Cardiac muscle cell (in vitro differentiated cells and primary cell): ENCODE results near the gene TSC22D4. TPM values are rescaled to one million over a fixed set of nuclear protein-coding genes. Genes with fewer than 3 reads are reported as not detected.

Experiments
- DNase-seq, 2 donors: peaks; one replicate each; pipeline versions ENCODE4 v3.0.0 to v3.0.0-alpha.2; 2010 to 2017; ENCODE audit warnings: low read depth in 1 of 2, low spot score in 1 of 2
- H3K27ac ChIP-seq: fragments of 200-600 bp; sonication (generic); 2 replicates; pipeline ENCODE4 v1.5.1; 2016
- H3K27me3 ChIP-seq: fragments of 200-600 bp; sonication (generic); 2 replicates; pipeline ENCODE4 v1.6.0; 2016; ENCODE audit warnings: control low read depth
- H3K36me3 ChIP-seq: fragments of 200-600 bp; sonication (generic); 2 replicates; pipeline ENCODE4 v1.5.1; 2016; ENCODE audit warnings: control low read depth
- H3K4me1 ChIP-seq: fragments of 200-600 bp; sonication (generic); 2 replicates; pipeline ENCODE4 v1.8.1; 2017; ENCODE audit warnings: low read depth, mild to moderate bottlenecking, mixed run types
- H3K4me3 ChIP-seq: fragments of 200-600 bp; sonication (generic); 2 replicates; pipeline ENCODE4 v1.5.1; 2016; ENCODE audit warnings: mild to moderate bottlenecking
- H3K9me3 ChIP-seq: fragments of 200-600 bp; sonication (generic); 2 replicates; pipeline ENCODE4 v1.5.1; 2017; ENCODE audit warnings: low read depth, mild to moderate bottlenecking, control low read depth
- polyA plus RNA-seq: library from polyadenylated mRNA; unstranded; fragments of >200 nt; fragmentation: Nextera tagmentation; extraction: Ambion mirVana; gene quantifications from 2 replicates; pipeline ENCODE4 v1.2.1, GENCODE V29; 2016
- total RNA-seq: library from RNA; depleted of rRNA; stranded (reverse); fragments of >200 nt; gene quantifications from 2 replicates; pipeline ENCODE4 v1.2.3, GENCODE V29; 2016
- TF ChIP-seq, protein P1 (sequence below): IDR thresholded peaks from 2 replicates; pipeline ENCODE4 v1.5.1; 2012; ENCODE audit warnings: low read depth, mild to moderate bottlenecking, low read length

The TSC22D4 gene
- total and polyA plus RNA-seq, 2 experiments from 2014 or later = 91.9 to 133 TPM

DNA sequence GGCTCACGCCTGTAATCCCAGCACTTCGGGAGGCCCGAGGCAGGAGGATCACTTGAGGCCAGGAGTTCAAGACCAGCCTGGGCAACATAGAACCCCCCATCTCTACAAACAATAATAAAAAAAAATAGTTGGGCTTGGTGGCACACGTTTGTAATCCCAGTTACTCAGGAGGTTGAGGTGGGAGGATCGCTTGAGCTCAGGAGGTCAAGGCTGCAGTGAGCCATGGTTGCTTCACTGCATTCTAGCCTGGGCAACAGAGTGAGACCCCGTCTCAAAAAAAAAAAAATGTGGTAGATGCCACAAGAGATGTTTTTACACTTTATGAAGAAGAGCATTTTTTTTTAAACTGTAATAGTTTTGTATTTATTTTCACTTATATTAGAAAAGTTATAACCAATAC is 17.5 kb upstream of the TSC22D4 start:
- TF ChIP-seq, protein P1, sequence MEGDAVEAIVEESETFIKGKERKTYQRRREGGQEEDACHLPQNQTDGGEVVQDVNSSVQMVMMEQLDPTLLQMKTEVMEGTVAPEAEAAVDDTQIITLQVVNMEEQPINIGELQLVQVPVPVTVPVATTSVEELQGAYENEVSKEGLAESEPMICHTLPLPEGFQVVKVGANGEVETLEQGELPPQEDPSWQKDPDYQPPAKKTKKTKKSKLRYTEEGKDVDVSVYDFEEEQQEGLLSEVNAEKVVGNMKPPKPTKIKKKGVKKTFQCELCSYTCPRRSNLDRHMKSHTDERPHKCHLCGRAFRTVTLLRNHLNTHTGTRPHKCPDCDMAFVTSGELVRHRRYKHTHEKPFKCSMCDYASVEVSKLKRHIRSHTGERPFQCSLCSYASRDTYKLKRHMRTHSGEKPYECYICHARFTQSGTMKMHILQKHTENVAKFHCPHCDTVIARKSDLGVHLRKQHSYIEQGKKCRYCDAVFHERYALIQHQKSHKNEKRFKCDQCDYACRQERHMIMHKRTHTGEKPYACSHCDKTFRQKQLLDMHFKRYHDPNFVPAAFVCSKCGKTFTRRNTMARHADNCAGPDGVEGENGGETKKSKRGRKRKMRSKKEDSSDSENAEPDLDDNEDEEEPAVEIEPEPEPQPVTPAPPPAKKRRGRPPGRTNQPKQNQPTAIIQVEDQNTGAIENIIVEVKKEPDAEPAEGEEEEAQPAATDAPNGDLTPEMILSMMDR = no peak
- no peaks in the 10 kb centered on the region for H3K4me1 ChIP-seq
- H3K27ac ChIP-seq = no peak overlapping the region
- DNase-seq = no peak
- H3K36me3 ChIP-seq = no peaks in the 10 kb centered on the region
- H3K9me3 ChIP-seq = no peaks in the 10 kb centered on the region
- H3K27me3 ChIP-seq = peaks cover 10% of the 10 kb centered on the region
- H3K4me3 ChIP-seq = no peak overlapping the region

DNA sequence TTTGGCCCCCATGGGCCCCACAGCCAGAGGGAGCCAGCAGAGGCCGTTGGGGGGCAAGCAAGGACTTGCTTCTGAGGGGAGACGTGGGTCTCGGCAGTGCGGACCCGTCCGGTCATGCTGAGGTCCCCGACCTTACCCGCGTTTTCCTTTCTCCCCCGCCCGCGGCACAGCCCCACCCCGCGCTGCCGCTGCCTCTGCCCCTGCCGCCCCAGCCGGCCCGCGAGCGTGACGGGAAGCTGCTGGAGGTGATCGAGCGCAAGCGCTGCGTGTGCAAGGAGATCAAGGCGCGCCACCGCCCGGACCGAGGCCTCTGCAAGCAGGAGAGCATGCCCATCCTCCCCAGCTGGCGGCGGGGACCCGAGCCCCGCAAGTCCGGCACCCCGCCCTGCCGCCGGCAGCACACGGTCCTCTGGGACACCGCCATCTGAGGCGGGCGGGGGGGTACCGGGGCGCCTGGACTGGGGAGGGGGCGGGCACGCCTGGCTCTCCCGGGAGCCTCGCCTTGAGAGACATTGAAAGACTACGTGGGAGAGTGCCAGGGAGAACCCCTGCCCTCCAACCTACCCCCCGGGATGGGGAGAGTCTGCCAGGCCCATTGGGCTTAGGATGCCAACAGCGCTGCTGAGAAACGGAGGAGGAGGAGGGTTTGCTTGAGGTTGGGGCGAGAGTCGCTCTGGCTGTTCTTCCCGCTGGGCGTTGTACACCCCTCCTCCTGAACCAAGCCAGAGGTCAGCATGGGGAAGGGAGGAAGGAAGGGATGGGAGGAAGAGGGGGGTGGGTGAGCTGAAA is 14.7 kb upstream of the TSC22D4 start:
- Histone ChIP-seq H3K27ac (no peak overlapping the region), H3K27me3 (peaks cover 10% of the 10 kb centered on the region), H3K36me3 (peaks cover 3% of the 10 kb centered on the region), H3K4me3 (no peak overlapping the region), H3K4me1 (no peaks in the 10 kb centered on the region), H3K9me3 (no peaks in the 10 kb centered on the region)
- TF ChIP-seq, protein P1 = no peak
- DNase-seq = peak in 1 of 2 donors; percentile 42

DNA sequence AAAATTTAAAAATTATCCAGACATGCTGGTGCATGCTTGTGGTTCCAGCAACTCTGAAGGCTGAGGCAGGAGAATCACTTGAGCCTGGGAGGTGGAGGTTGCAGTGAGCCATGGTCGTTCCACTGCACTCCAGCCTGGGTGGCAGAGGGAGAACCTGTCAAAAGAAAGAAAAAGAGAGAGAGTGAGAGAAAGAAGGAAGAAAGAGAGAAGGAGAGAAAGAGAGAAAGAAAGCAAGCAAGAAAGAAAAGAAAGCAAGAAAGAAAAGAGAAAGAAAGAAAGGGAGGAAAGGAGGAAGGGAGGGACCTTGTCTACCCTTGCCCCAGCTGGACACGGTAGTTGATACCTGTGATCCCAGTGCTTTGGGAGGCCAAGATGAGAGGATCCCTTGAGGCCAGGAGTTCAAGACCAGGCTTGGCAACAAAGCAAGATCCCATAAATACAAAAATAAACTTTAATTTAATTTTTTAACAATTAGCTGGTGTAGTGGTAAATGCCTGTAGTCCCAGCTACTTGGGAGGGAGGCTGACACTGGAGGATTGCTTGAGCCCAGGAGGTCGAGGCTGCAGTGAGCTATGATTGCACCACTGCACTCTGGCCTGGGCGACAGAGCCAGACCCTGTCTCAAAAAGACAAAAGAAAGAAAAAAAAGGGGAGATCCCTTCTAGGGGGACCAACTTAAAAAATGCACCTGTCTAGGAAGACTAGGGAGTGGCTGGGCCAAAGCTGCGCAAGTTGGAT is 13.9 kb upstream of the TSC22D4 start:
- H3K36me3 ChIP-seq = peaks cover 3% of the 10 kb centered on the region
- H3K27ac ChIP-seq = no peak overlapping the region
- DNase-seq = no peak
- TF ChIP-seq, protein P1 = no peak
- no peaks in the 10 kb centered on the region for H3K9me3 ChIP-seq
- no peak overlapping the region for H3K4me3 ChIP-seq
- no peaks in the 10 kb centered on the region for H3K4me1 ChIP-seq
- H3K27me3 ChIP-seq = peaks cover 10% of the 10 kb centered on the region

DNA sequence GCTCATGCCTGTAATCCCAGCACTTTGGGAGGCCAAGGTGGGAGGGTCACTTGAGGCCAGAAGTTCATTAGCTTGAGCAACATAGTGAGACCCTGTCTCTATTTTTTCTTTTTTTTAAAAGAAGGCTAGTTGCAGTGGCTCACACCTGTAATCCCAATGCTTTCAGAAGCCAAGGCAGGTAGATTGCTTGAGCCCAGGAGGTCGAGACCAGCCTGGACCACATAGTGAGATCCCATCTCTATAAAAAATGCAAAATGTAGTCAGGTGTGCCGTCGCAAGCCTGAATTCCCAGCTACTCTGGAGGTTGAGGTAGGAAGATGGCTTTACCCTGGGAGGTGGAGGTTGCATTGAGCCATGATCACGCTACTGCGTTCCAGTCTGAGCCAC is 12.2 kb upstream of the TSC22D4 start:
- Histone ChIP-seq H3K4me3 (no peak overlapping the region), H3K27me3 (peaks cover 10% of the 10 kb centered on the region), H3K4me1 (no peaks in the 10 kb centered on the region), H3K9me3 (no peaks in the 10 kb centered on the region), H3K36me3 (peaks cover 3% of the 10 kb centered on the region), H3K27ac (no peak overlapping the region)
- TF ChIP-seq, protein P1 = no peak
- no peak for DNase-seq

DNA sequence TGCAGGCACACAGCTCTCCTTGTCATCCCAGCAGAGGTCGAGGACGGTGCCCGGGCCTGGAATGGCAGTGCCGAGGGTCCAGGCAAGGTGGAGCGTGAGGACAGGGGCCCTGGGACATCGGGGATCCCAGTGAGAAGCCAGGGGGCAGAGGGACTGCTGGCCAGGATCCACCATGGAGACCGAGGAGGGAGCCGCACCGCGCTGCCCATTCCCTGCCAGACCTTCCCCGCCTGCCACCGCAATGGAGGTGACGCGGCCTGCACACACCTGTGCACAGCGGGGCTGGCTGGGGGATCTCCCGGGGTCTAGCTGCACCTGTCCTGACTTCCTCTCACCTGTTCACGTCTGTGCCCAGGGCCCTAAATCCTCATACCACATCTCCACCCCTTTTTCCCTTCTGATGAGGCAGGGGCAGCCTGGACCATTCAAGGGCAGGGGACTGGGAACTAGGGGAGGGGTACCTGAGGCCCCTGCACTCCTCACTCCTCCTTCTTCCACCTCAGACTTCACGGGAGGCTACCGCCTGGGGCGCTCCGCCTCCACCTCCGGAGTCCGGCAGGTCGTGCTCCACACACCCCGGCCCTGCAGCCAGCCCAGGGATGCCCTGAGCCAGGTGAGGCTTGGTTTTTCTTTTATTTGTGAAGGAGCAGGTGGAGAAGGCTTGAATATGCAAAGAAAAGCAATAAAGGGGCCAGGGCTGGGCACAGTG is 11.6 kb upstream of the TSC22D4 start:
- Histone ChIP-seq H3K27ac (no peak overlapping the region), H3K4me1 (peaks cover 5% of the 10 kb centered on the region), H3K4me3 (no peak overlapping the region), H3K9me3 (no peaks in the 10 kb centered on the region), H3K27me3 (peaks cover 10% of the 10 kb centered on the region), H3K36me3 (peaks cover 3% of the 10 kb centered on the region)
- no peak for DNase-seq
- TF ChIP-seq, protein P1 = no peak
